ENCODE data around the gene XCL1.

DNA sequence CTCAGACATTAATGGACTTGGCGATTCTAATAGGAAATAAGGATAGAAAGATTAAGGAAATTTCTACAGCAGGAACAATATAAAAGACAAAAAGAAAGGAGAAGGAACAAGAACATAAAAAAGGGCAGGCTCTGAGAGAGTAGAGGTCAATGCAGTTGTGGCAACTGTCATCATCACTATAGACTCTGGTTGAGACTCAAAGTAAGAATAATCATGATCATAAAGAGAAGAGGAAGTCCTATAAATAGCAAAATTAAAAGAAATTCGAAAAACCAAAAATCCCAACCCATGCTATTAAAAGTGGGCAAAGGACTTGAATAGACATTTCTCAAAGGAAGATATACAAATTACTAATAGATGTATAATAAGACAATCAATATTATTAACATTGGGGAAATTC is 14.4 kb upstream of the XCL1 start:
- TF ChIP-seq, protein P1, sequence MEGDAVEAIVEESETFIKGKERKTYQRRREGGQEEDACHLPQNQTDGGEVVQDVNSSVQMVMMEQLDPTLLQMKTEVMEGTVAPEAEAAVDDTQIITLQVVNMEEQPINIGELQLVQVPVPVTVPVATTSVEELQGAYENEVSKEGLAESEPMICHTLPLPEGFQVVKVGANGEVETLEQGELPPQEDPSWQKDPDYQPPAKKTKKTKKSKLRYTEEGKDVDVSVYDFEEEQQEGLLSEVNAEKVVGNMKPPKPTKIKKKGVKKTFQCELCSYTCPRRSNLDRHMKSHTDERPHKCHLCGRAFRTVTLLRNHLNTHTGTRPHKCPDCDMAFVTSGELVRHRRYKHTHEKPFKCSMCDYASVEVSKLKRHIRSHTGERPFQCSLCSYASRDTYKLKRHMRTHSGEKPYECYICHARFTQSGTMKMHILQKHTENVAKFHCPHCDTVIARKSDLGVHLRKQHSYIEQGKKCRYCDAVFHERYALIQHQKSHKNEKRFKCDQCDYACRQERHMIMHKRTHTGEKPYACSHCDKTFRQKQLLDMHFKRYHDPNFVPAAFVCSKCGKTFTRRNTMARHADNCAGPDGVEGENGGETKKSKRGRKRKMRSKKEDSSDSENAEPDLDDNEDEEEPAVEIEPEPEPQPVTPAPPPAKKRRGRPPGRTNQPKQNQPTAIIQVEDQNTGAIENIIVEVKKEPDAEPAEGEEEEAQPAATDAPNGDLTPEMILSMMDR (IDR thresholded peaks at IDR 0.05 in 2 of 3, conservative IDR thresholded peaks at IDR 0.05 in 1 of 3; ENCODE audit: borderline replicate concordance in 1 of 3, insufficient read depth in 1 of 3, low read depth in 2 of 3, low read length in 2 of 3): no peak
- no peak for TF ChIP-seq POLR2AphosphoS5 (IDR thresholded peaks at IDR 0.05; ENCODE audit: low read depth, low read length)
- TF ChIP-seq RAD21 (IDR thresholded peaks at IDR 0.05; ENCODE audit: low read depth): no peak
- no peak for TF ChIP-seq TCF7L2 (IDR thresholded peaks at IDR 0.05; ENCODE audit: borderline replicate concordance, extremely low read depth, insufficient read depth, insufficient read length)
- no peak for TF ChIP-seq YY1 (IDR thresholded peaks at IDR 0.05; ENCODE audit: extremely low read depth, insufficient replicate concordance, low read depth, low read length)
- no peak for TF ChIP-seq EZH2phosphoT487 (IDR thresholded peaks at IDR 0.05; ENCODE audit: borderline replicate concordance)
- no peak for TF ChIP-seq ZNF274 (IDR thresholded peaks at IDR 0.05; ENCODE audit: low read depth, low read length)
- no peak for TF ChIP-seq ELF1 (IDR thresholded peaks at IDR 0.05; ENCODE audit: borderline replicate concordance, low read depth)
- no peak for TF ChIP-seq JUND (IDR thresholded peaks at IDR 0.05)
- TF ChIP-seq SP1 (IDR thresholded peaks at IDR 0.05; ENCODE audit: low read depth): no peak
- no peak for TF ChIP-seq EZH2 (IDR thresholded peaks at IDR 0.05)
- TF ChIP-seq SRF (IDR thresholded peaks at IDR 0.05; ENCODE audit: low read depth): no peak
- TF ChIP-seq SIN3A (IDR thresholded peaks at IDR 0.05; ENCODE audit: low read depth): no peak
- TF ChIP-seq CEBPB (IDR thresholded peaks at IDR 0.05; ENCODE audit: low read depth): no peak
